Central memory CD4-positive, alpha-beta T cell (primary cell): ENCODE measurements around the gene HVCN1.
"Not testable (repeated sequence)": the region's sequence is repeated elsewhere in the genome, so short reads cannot be mapped to it uniquely, and the experiment has no call there.

ENCODE experiments used
- DNase-seq: peaks from one replicate; pipeline ENCODE4 v3.0.0; 2022

HVCN1 gene

DNA sequence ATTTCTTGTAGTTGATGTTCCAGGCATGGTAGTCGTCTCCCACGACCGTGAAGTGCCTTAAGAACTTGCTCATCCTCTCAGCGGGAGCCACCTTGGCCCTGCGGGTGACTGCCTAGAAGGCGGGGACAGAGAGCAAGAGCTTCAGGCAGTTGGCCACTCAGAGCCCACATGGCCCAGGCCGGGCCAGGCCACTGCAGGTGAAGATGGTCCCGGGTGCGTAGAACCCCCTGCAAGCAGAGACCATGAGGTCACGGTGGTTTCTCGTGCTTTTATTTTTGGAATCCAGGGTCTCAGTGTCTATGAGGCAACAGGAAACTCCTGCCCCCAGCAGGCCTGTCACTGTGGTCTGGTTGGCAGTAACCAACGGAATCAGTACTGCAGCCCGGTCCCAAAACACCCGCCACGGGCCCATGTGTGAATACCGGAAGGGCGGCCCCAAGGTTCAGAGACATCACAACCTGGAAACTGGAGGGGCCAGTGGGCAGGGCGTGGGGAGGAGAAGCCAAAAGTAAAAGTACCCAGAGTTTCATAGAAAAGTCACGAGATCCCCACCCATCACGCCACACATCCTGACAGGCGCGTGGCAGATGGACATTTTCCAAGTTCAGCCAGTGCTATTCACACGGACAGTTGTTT lies 27.5 kb downstream of the HVCN1 start:
- DNase-seq = peak; percentile 10

DNA sequence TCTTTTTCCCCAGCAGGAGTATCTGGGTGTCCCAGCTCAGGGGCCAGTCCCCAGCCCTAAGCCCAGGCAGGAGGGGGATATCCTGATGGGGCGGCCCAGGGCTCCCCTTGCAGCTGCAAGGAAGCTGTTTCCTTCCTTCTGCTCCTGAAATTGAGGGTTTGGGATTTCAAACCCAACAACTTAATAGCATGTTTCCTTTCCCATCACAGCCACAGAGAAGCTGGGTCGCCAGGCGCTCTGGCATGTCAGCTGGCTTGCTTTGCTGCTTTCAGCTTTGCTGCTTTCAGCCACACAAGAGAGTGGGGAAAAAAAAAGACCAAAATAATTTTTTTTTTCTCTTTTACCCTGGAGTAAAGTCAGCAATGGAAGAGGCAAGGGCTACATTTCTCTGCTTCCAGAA lies 30.0 kb downstream of the HVCN1 start:
- DNase-seq = no peak

DNA sequence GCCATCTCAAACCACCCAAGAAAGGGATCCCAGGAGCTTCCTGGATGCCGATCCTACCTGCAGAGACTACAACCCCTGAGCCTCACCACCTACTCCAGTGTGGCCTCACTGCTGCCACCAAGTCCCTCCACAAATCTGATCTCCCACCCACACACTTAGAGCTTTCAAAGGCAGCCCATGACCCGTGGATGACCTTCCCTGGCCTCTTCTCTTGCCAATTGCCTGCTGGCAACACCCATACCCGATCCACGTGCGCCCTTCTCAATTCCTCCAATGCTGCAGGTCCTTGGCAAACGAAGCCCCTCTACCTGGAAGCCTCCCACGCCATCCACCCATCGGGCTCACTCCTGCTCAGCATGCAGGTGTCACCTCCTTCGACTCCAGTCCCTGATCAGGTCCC lies 30.7 kb downstream of the HVCN1 start:
- no peak for DNase-seq

DNA sequence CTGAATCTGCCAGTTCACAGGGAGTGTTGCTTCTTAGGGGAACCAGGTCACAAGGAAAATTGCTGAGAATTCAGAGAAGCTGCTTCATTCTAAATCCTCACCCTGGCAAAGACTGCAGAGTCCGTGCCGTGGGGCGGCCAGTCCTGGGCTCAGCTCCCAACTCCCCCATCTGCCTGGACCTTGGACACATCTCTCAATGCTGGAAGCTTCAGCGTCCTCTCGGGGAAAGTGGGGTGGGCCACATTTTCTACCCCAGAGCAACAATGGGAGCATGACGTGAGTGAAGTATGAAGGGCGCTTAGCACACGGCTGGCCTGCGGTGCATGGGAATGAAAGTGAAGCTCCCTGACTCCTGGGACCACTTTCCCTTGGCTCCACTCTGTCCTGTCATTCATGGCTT lies 31.2 kb downstream of the HVCN1 start:
- no peak for DNase-seq

DNA sequence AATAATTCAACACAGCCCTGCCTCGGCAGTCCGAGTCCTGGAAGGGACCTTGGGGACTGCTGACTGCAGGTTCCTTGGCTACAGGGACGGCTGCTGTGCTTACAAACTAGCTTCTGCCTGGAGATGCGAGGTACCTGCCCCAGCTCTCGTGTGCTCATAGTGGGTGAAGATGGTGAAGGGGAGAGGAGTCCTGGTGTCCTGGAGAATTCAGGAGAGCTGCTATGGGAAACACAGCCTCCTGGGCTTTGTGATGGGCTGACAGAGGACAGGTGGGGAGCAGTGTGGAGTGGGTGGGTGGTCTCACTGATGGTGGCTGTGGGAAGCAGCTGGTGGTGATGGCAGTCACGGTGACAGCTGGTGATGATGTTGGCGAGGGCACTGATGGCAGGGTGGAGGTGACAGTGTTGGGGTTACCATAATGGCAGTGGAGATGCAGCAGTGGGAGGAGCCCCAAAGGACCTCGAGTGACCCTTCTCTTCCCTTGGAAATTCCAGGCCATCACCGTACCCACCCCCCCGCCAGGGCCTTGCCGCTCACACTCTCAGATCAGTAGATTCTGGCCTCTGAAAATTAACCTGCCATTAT lies 32.8 kb downstream of the HVCN1 start:
- DNase-seq = no peak

DNA sequence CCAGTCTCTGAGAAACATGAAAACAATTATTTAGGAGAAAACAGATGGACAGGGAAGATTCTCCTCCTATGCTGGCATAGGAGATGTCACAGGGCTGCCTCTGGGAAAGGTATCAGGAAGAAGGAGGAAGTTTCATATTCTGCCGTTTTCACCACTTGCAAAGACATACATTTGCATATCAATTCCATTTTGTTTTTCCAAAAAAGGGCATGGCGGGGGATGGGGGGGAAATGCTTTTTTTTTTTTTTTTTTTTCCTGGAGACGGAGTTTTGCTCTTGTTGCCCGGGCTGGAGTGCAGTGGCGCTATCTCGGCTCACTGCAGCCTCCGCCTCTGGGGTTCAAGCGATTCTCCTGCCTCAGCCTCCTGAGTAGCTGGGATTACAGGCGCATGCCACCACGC lies 34.7 kb downstream of the HVCN1 start:
- DNase-seq = not testable (repeated sequence)

DNA sequence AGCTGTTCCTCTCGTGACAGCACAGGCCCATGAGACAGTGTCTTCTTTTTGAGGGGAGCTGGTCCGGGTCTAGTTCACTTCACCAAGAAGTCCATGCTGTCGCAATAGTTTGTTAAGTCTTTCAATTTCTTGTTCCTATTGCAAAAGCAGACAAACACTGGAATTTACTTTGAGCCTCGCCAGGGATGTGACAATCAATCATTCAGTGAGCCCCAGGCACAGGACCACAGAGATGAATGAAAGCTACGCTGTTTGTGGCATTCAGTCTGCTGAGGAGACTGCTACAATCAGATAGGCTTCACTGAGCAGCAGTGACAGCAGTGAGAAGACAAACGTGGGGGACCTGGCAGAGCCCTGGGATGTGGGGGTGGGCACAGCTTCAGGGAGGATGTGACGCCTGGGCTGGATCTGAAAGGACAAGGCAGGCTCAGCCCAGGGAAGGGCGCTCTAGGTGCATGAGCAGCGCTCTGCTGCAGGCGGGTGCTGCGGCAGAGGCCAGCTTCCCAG lies 39.5 kb downstream of the HVCN1 start:
- DNase-seq = no peak

DNA sequence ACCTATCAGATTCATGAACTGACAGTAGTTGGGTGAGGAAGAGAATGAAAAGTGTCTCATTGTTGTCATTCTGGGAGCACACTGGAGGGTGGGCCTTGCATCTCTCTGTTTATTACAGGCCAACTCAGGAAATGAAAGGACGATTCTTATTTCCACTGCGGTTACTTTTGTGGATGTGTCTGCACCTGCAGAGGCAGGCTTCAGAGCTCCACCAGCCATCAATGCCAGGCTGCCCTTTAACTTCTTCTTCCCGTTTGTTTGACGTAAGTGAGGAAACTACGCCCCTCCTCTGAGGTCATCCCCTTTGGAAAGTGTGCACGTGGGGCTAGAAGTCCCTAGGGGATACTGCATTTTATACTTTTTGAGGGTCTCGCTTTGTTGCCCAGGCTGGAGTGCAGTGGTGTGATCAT lies 41.3 kb downstream of the HVCN1 start:
- DNase-seq = no peak

DNA sequence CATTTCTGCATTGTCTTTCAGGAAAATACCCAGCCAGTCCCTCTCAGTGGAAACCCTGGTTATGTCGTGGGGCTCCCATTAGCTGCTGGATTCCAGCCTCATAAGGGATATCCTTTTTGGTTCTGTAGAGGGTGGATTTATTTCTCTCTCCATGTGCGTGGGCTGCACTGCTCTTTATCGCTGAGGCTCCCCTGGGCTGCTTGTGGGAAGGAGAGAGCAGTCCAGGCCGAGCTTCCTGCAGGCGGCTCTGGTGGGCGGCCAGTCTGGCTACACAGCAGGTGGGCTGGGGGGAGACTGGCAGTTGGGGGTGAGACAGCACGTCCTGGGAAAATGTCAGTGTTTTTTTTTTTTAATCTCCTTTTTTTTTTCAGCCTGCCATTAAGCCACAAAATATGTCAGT lies 47.4 kb downstream of the HVCN1 start:
- no peak for DNase-seq

DNA sequence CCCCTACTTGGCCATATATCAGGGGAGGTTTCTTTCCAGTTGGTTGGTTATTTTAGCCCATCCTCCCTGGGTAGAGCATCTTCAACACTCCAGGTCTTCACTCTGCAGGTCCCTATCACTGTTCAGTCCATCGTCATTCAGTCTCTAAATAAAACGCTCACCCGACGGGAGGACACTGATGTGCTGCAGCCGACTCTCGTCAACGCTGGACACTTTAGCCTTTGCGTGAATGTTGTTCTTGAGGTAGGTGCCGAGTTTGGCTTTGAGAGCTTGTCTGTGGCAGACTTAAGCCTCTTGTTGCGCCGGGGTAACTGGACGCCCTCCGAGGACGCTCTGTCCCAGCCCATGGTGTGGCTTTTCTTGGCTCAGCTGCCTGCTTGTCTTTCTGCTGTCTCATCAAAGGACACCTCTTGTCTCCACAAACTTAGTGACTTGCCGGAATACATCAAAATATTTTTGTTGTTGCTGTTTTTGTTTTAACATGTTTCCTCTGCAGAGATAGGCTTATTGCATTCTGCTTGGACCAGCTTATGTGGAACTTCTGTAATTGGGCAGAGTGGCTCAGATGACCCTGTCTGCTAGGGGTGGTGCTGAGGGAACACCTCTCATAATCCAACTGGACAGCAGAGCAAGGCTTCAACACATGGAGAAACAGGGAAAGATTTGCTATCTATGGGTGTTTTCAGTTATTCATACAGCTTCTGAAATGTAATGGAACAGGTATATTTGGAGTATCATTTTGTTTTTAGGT lies 48.5 kb downstream of the HVCN1 start:
- DNase-seq = no peak

DNA sequence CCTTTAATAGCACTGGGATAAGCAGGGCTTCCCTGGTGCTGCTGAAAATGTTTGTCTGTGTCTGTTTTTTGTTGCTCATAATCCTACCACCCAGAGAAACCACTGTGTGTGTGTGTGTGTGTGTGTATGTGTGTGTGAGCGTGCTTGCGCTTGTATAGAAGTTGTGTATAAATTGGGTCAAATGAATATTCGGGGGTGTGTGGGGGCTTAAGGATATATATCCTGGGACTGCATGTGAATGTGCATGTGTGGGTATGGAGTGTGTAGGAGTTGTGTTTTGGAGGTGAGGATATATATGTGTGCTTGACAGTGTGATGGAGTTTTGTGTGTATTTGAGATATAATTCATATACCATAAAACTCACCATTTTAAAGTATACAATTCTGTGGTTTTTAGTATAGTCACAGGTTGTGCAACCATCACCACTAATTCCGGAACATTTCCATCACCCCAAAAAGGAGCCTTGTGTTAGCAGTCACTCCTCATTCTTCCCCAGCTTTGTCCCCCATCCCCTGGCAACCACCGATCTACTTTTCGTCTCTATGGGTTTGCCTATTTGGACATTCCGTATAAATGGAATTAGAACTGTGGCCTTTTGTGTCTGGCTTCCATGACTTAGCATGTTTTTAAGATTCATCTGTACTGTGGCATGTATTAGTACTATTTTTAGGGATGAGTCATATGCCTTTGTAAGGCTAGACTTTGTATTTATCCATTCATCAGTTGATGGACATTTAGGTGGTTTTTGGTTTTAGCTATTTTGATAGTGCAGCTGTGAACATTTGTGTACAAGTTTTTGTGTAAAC lies 49.4 kb downstream of the HVCN1 start:
- DNase-seq = no peak

DNA sequence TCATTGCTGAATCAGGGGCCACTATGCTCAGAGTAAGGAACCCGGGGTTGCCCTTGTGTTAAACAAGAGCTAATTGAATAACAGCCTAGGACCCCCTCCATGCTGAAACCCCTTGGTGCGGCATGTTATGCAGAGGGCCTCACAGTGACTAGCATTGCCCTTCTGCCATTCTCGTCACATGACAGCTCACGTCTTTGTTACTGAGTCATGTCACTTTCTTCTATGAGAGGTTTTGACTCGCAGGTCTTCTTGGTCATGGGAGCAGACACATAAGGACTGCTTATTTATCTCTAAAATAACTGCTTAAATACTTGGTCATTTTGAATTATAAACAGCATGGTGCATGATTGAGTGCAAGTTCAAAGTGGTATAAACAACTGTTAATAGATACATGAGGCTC lies 50.1 kb downstream of the HVCN1 start:
- DNase-seq = no peak

DNA sequence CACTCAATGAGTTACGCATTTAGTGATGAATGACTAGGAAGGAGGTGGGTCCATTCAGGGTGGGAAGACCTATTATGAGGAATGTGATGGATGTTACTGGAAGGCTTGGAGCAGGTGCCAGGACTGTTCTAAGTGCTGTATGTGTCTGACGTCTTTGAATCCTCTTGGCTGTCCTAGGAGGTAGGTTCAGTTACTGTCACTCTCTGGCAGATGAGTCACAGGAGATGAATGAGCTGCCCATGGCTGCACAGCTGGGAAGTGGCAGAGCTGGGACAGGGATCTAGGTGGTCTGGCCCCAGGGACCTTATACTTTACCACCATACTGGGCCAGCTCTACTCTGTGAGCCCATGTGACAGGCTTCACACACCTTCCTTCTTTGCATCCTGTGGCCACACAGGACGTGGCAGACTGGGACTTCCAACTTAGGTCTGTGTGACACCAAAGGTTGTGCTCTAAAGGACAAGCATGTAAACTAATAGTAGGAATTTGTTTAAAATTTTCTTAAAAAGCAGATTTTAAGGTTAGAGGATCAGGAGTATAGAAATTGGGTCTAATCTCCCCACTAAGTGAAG lies 51.0 kb downstream of the HVCN1 start:
- no peak for DNase-seq

DNA sequence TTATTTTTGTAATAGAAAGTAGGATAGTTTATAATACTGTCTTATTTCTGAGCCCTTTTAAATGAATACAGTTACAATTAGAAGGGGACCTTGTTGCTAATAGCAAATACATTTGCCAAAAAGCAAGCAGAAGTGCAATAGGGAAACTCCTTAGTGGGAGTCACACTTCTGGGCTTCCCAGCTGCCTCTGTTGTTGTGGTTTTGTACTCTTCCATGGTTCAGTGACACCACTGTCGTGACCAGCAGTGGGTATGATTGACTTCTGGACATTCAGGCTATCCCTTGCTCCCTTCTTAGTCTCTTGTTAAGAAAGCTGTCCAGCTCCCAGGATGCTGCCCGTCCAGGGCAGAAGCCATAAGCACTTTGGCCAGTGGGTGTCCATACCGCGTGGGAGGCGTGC lies 52.4 kb downstream of the HVCN1 start:
- no peak for DNase-seq

DNA sequence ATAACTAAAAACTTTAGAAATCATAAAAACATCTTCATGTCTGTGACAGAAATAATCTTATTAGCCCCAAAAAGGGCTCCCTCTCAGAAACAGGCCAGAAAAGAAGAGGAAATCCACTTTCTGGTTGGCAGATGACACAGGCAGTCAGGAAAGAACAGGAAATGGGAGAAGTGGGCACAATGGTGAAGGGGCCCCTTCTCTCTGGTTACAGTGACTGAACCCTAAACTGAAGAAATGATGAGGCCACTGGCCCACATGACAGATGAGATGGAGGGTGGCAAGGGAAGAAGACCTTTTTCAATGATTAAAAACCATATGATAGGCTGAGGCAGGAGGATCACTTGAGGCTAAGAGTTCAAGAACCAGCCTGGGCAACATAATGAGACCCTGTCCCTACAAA lies 53.9 kb downstream of the HVCN1 start:
- no peak for DNase-seq

DNA sequence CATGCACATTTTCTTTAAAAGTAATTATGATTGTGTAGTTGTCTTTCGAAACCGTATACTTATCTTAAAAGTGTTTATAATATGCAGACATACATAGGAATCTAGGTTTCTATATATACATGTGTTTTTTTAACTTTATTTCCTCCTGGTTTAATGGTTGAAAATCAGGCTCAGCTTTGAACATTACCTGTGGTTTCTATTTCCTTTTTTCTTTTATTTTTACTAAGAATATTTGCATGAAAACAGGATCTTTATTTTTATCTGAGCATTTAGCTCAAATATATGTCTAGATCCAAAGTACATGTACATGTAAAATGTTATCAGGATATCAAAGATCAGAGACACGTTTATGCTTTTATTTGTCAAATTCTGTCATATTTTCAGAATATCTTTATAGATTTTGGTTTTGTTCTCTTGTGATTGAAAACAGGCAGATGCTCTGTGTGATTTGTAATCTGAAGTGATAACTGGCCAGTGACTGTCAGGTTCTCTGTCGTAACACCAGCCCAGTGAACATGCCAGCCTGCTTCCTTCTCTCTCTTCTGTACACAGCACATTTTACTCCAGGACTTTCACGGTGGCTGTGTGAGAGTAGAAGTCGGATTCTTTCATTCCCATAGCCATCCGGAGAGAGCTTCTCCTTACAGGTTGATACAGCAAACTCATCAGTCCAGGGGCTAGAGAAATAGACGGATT lies 61.3 kb downstream of the HVCN1 start:
- no peak for DNase-seq

DNA sequence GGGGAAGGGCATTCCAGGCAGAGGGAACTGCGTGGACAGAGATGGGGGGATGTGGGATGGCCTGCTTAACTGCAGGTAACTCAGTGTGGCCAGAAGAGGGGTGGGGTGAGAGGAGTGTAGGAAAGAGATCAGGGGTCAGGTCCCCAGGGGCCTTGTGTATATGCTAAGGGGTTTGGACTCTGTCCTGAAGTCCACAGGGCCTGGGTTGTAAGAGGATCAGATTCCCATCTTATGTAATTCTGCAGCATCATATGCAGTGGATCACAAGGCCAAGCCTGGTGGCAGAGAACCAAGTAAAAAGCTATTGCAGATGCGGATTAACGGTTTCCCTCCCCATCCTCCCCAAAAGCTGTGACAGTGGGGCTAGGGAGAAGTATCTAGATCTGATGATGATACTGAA lies 66.3 kb downstream of the HVCN1 start:
- DNase-seq = no peak

DNA sequence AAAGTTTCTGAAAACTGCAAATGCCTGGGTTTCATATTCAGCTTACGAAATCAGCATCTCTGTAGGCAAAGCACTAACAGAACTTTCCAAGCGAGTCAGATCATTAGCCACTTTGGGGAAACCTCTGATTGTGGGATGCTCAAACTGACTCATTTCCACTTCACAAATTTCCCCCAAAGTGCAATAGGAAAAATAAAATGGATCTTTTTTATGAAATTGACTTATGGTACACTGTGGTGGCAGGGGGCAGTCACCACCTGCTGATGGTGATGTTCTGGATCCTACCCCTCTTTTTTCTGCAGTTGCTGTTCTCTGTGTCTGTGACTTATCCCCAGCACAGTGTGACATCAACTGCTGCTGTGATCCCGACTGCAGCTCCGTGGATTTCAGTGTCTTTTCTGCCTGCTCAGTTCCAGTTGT lies 69.4 kb downstream of the HVCN1 start:
- no peak for DNase-seq

DNA sequence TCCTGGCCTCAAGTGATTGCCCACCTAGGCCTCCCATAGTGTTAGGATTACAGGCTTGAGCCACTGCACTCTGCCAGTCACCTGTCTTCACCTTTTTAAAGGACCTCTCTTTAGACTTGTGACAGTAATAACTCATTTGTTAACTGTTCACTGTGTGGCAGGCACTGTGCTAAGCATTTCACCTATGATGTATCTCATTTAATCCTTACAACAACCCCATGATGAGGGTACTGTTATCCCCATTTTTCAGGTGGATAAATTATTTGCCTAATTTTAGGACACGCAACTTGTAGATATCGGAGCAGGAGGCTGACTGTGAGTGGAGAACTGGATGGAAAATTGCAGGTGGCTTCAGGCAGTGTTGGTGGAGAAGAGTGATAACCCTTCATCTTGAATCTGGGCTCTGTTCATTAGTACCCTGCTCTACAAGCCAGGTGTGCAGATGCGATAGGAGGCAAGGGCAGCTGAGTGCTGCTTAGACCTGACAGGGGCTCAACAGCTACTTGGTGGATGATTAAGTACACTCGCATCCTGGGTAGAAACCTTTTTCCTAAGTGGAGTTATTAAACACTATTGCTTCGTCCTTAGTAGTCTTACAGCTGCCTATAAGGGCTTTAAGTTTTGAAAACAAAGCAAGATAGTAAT lies 72.3 kb downstream of the HVCN1 start:
- no peak for DNase-seq

DNA sequence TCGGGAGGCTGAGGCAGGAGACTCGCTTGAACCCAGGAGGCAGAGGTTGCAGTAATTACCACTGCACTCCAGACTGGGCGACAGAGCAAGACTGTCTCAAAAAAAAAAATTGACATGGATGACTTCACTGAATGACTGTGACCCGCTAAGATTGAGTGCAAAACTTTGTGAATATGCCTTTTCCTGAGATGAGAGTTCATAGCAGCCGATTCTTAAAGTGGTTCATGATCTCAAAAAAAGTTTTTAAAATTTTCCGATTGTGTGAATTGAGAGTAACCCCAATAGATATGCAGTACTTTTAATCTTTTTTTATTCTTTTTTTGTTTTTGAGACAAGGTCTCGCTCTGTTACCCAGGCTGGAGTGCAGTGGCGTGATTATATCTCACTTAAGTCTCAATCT lies 73.7 kb downstream of the HVCN1 start:
- DNase-seq = no peak

DNA sequence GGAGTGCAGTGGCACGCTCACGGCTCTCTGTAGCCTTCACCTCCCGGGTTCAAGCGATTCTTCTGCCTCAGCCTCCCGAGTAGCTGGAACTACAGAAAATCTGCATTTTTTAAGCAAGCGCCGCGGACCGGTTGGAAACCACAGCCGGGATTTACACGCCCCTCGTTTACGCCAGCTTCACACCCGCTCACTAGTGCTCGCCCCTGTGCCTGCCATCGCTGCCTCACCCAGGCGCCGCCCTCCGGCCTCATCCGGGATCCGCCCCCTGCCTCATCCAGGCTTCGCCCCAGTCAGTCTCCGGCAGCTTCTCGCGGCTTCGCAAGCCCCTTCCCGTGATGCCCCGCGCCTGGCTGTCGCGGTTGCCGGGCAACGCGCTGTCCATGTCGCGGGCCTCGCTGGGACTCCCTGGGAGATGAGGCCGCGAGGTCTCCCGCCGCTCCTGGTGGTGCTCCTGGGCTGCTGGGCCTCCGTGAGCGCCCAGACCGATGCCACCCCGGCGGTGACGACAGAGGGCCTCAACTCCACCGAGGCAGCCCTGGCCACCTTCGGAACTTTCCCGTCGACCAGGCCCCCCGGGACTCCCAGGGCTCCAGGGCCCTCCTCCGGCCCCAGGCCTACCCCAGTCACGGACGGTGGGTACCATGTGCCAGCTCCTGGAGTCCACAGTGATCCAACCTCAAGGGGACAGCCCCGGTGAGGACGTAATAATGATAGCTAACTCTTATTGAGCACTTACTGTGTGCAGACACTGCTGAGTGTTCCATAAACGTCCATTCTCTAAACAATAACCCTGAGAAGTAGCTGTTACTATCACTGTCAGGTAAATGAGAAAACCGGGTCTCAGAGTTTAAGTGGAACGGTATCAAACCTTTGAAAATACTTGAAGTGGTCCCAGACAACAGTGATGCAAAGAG lies 74.9 kb downstream of the HVCN1 start, which contains the start of gene TCTN1:
TSS of gene TCTN1 (plus strand) at position 359 of the 914 bp plus-strand sequence. CDS start at position 413, 54 bp downstream.
- DNase-seq = peak; percentile 93
